ENCODE data around the gene COIL. TPM values are rescaled to one million over a fixed set of nuclear protein-coding genes. Genes with fewer than 3 reads are reported as not detected.

The COIL gene
- total and polyA plus RNA-seq, 2 donors (not counting 3 experiments of a cell fraction or from before 2014, with no cell fraction given): 4.2 to 20.6 TPM

- Histone ChIP-seq H3K9me1 (replicated peaks; ENCODE audit: control insufficient read depth, extremely low read depth, insufficient read depth, low read length) (no peaks in the 10 kb centered on the region), H3K27ac (ENCODE audit: insufficient read depth, low read depth, low read length) (no peak overlapping the region), H3K79me2 (ENCODE audit: control insufficient read depth, insufficient read depth, low read length) (peaks cover 11% of the 10 kb centered on the region), H2AFZ (ENCODE audit: low read depth, low read length) (no peak overlapping the region), H3K4me1 (ENCODE audit: control insufficient read depth, extremely low read depth, insufficient read depth, low read length) (peaks cover 6% of the 10 kb centered on the region), H3K4me3 (replicated peaks in 1 of 3; ENCODE audit: insufficient read depth in 1 of 3, low read depth in 1 of 3, low read length in 3 of 3) (no peak overlapping the region), H4K20me1 (replicated peaks; ENCODE audit: control insufficient read depth, extremely low read depth, insufficient read depth, low read length) (no peaks in the 10 kb centered on the region), H3K27me3 (ENCODE audit: control insufficient read depth in 2 of 2, insufficient read depth in 2 of 2, low read length in 2 of 2) (no peaks in the 10 kb centered on the region), H3K4me2 (ENCODE audit: insufficient read depth, low read length) (no peak overlapping the region), H3K36me3 (ENCODE audit: control insufficient read depth in 2 of 2, extremely low read depth in 1 of 2, insufficient read depth in 2 of 2, low read length in 2 of 2) (peaks cover 8 to 10% of the 10 kb centered on the region in 2 experiments), H3K9me3 (replicated peaks; ENCODE audit: control insufficient read depth, insufficient read depth, low read length) (no peaks in the 10 kb centered on the region), H3K9ac (replicated peaks; ENCODE audit: extremely low read depth, insufficient read depth, low read length) (no peak overlapping the region)
- FAIRE-seq (no peak), DNase-seq (ENCODE audit: low read depth, low spot score) (no peak)
- TF ChIP-seq MAX (IDR thresholded peaks at IDR 0.05; ENCODE audit: insufficient read depth, insufficient read length) (no peak), POLR2AphosphoS5 (IDR thresholded peaks at IDR 0.05; ENCODE audit: insufficient read depth, low read depth, low read length) (no peak), GATA2 (IDR thresholded peaks at IDR 0.05; ENCODE audit: insufficient read depth, insufficient read length, low read depth, low read length) (no peak), MYC (IDR thresholded peaks at IDR 0.05; ENCODE audit: low read depth, low read length) (no peak), FOS (IDR thresholded peaks at IDR 0.05; ENCODE audit: borderline replicate concordance, insufficient read depth, low read length) (no peak), POLR2A (IDR thresholded peaks at IDR 0.05; ENCODE audit: low read depth, low read length) (no peak), CTCF (IDR thresholded peaks at IDR 0.05; ENCODE audit: extremely low read depth in 1 of 2, insufficient read depth in 1 of 2, low read depth in 1 of 2, low read length in 2 of 2) (no peak), EZH2 (IDR thresholded peaks at IDR 0.05; ENCODE audit: borderline replicate concordance, low read depth, low read length, severe bottlenecking) (no peak), JUN (IDR thresholded peaks at IDR 0.05; ENCODE audit: borderline replicate concordance, insufficient read depth, insufficient read length, low read depth) (no peak)
- intact Hi-C loops (cut with micrococcal nuclease): no loop called here
- dilution Hi-C loops (cut with MboI; ENCODE audit: extremely low pct_ligation_motif_present, low sequenced_read_pairs): no loop called here
- no TSS peak for BruUV-seq (replicated peaks)
- ChIA-PET CTCF (no interaction called here), POLR2A (no interaction called here)
These were observed 13.1 kb downstream of the COIL start for GRCh38 chr17:56947741-56948140.
